IMR-90 (cell line): ENCODE results near the gene OR2V2. TPM values are rescaled to one million over a fixed set of nuclear protein-coding genes. Genes with fewer than 3 reads are reported as not detected.
A peak's percentile ranks its signal among the peaks of the same experiment; 100 is the strongest.

Experiments used
- ATAC-seq: fragments of 200-7000 bp; cut with Tn5 transposase; 2 replicates; pipeline ENCODE4 v1.9.1; 2020; ENCODE audit warnings: low read depth, mild to moderate bottlenecking, moderate library complexity
- BruUV-seq: library from RNA; stranded (reverse); fragments of 400-500 nt; replicated peaks from 2 replicates; lab custom pipeline; 2021; lab: Mats Ljungman, UMichigan
- CTCF ChIA-PET: fragments of 300-600 bp; formaldehyde crosslinking; extraction: SDS; loops from one replicate; lab custom pipeline; 2021; ENCODE audit warnings: antibody characterized with exemption; lab: Yijun Ruan, JAX
- POLR2A ChIA-PET: fragments of 300-600 bp; sonication (Branson Sonifier 250); formaldehyde crosslinking; loops from one replicate; lab custom pipeline; 2022; ENCODE audit warnings: antibody characterized with exemption; ENCODE audit not compliant: unreplicated experiment; lab: Charles Lee
- DNase-seq: peaks from one replicate; pipeline ENCODE4 v3.0.0; 2013
- H2AFZ ChIP-seq: replicated peaks from 2 replicates; pipeline ENCODE3; 2013; ENCODE audit warnings: low read length, mild to moderate bottlenecking; ENCODE audit not compliant: poor library complexity
- H2AK5ac ChIP-seq: 2 replicates; pipeline ENCODE4 v1.6.1; 2013; ENCODE audit warnings: low read depth, low read length, inconsistent platforms
- H2AK9ac ChIP-seq: replicated peaks from 2 replicates; pipeline ENCODE3; 2013; ENCODE audit warnings: mild to moderate bottlenecking, low read depth, low read length, moderate library complexity; ENCODE audit not compliant: poor library complexity
- H2BK120ac ChIP-seq: 2 replicates; pipeline ENCODE4 v1.6.1; 2013; ENCODE audit warnings: low read depth, low read length, inconsistent platforms
- H2BK15ac ChIP-seq: 3 replicates; pipeline ENCODE4 v1.6.1; 2013; ENCODE audit warnings: low read depth, low read length, inconsistent platforms
- H2BK20ac ChIP-seq: 2 replicates; pipeline ENCODE4 v1.6.1; 2013; ENCODE audit warnings: low read depth, mild to moderate bottlenecking, inconsistent platforms, low read length, moderate library complexity
- H2BK5ac ChIP-seq: 2 replicates; pipeline ENCODE4 v1.6.1; 2013; ENCODE audit warnings: mild to moderate bottlenecking, low read depth, low read length, inconsistent platforms; ENCODE audit not compliant: poor library complexity, severe bottlenecking
- H3K14ac ChIP-seq: replicated peaks from 2 replicates; pipeline ENCODE4 v1.6.1; 2013; ENCODE audit warnings: low read depth, low read length, inconsistent platforms
- H3K18ac ChIP-seq: 2 replicates; pipeline ENCODE4 v1.6.1; 2013; ENCODE audit warnings: low read depth, low read length, control low read depth
- H3K23ac ChIP-seq: 2 replicates; pipeline ENCODE4 v1.6.1; 2013; ENCODE audit warnings: low read depth, low read length, inconsistent platforms
- H3K27ac ChIP-seq: 2 replicates; pipeline ENCODE4 v1.5.1; 2013; ENCODE audit warnings: mild to moderate bottlenecking, control low read depth, low read length; ENCODE audit not compliant: insufficient read depth
- H3K27me3 ChIP-seq: 2 replicates; pipeline ENCODE4 v1.6.1; 2013; ENCODE audit warnings: low read length; ENCODE audit not compliant: control insufficient read depth, insufficient read depth
- H3K36me3 ChIP-seq: 2 replicates; pipeline ENCODE4 v1.6.1; 2013; ENCODE audit warnings: low read length, mixed read lengths; ENCODE audit not compliant: control insufficient read depth, insufficient read depth
- H3K4ac ChIP-seq: 2 replicates; pipeline ENCODE4 v1.6.1; 2013; ENCODE audit warnings: low read depth, low read length, inconsistent platforms
- H3K4me1 ChIP-seq: 2 replicates; pipeline ENCODE4 v1.6.1; 2013; ENCODE audit warnings: low read length, mixed read lengths; ENCODE audit not compliant: control insufficient read depth, insufficient read depth
- H3K4me2 ChIP-seq: 2 replicates; pipeline ENCODE4 v1.6.1; 2013; ENCODE audit warnings: low read depth, mild to moderate bottlenecking, control low read depth, low read length, moderate library complexity
- H3K4me3 ChIP-seq: 2 replicates; pipeline ENCODE4 v1.5.1; 2013; ENCODE audit warnings: low read depth, mild to moderate bottlenecking, control low read depth, low read length, moderate library complexity; ENCODE audit not compliant: insufficient read depth
- H3K56ac ChIP-seq: 2 replicates; pipeline ENCODE4 v1.6.1; 2013; ENCODE audit warnings: low read length, inconsistent platforms; ENCODE audit not compliant: insufficient read depth; ENCODE audit errors: extremely low read depth
- H3K79me1 ChIP-seq, 2 experiments: 2 replicates each; pipeline ENCODE4 v1.6.1; 2013; ENCODE audit warnings: low read length in 2 of 2, inconsistent platforms in 1 of 2, low read depth in 1 of 2
- H3K9ac ChIP-seq: 2 replicates; pipeline ENCODE4 v1.6.1; 2013; ENCODE audit warnings: low read depth, low read length, control low read depth
- H3K9me1 ChIP-seq: 2 replicates; pipeline ENCODE4 v1.6.1; 2013; ENCODE audit warnings: low read length, inconsistent platforms; ENCODE audit not compliant: insufficient read depth
- H3K9me3 ChIP-seq: 2 replicates; pipeline ENCODE4 v1.6.1; 2013; ENCODE audit warnings: low read length; ENCODE audit not compliant: control insufficient read depth, insufficient read depth
- H4K20me1 ChIP-seq: 2 replicates; pipeline ENCODE4 v1.6.1; 2013; ENCODE audit warnings: low read length, inconsistent platforms; ENCODE audit not compliant: insufficient read depth
- H4K5ac ChIP-seq: 2 replicates; pipeline ENCODE4 v1.6.1; 2013; ENCODE audit warnings: mild to moderate bottlenecking, low read depth, low read length, control low read depth
- H4K8ac ChIP-seq, 2 experiments: 2 replicates each; pipeline ENCODE4 v1.6.1; 2013; ENCODE audit warnings: low read depth in 2 of 2, low read length in 2 of 2, control low read depth in 1 of 2, inconsistent platforms in 1 of 2
- H4K91ac ChIP-seq: 2 replicates; pipeline ENCODE4 v1.6.1; 2013; ENCODE audit warnings: low read depth, low read length, inconsistent platforms; ENCODE audit not compliant: insufficient read depth
- BHLHE40 ChIP-seq: fragments of 150-350 bp; IDR thresholded peaks from 2 replicates; pipeline ENCODE4 v1.6.1; 2016; ENCODE audit warnings: mild to moderate bottlenecking, low read depth, low read length
- CEBPB ChIP-seq: IDR thresholded peaks from 2 replicates; pipeline ENCODE4 v1.6.1; 2012; ENCODE audit warnings: low read depth, low read length, improper control_type of control experiment
- CHD1 ChIP-seq: IDR thresholded peaks from 2 replicates; pipeline ENCODE4 v1.6.1; 2012; ENCODE audit warnings: low read depth, low read length, improper control_type of control experiment
- CTCF ChIP-seq: conservative IDR thresholded peaks from 2 replicates; pipeline ENCODE4 v1.5.1; 2012; ENCODE audit warnings: mild to moderate bottlenecking, low read depth, low read length, improper control_type of control experiment
- FOS ChIP-seq: fragments of 150-350 bp; IDR thresholded peaks from 2 replicates; pipeline ENCODE4 v1.6.1; 2016; ENCODE audit warnings: low read depth, low read length
- MAFK ChIP-seq: IDR thresholded peaks from 2 replicates; pipeline ENCODE4 v1.6.1; 2012; ENCODE audit warnings: low read depth, low read length, improper control_type of control experiment
- MAZ ChIP-seq: IDR thresholded peaks from 2 replicates; pipeline ENCODE4 v1.6.1; 2012; ENCODE audit warnings: low read depth, mild to moderate bottlenecking, low read length, improper control_type of control experiment, moderate library complexity, borderline replicate concordance
- MXI1 ChIP-seq: IDR thresholded peaks from 2 replicates; pipeline ENCODE4 v1.6.1; 2012; ENCODE audit warnings: low read depth, mild to moderate bottlenecking, low read length, moderate library complexity, borderline replicate concordance
- NFE2L2 ChIP-seq: fragments of 150-350 bp; IDR thresholded peaks from 2 replicates; pipeline ENCODE4 v1.6.1; 2016; ENCODE audit warnings: low read depth, mild to moderate bottlenecking, low read length
- POLR2A ChIP-seq: IDR thresholded peaks from 2 replicates; pipeline ENCODE4 v1.6.1; 2012; ENCODE audit warnings: mild to moderate bottlenecking, low read depth, low read length
- RAD21 ChIP-seq: IDR thresholded peaks from 2 replicates; pipeline ENCODE4 v1.6.1; 2012; ENCODE audit warnings: low read length, improper control_type of control experiment
- RCOR1 ChIP-seq: IDR thresholded peaks from 2 replicates; pipeline ENCODE4 v1.6.1; 2012; ENCODE audit warnings: mild to moderate bottlenecking, low read length, improper control_type of control experiment; ENCODE audit not compliant: insufficient replicate concordance
- RFX5 ChIP-seq: IDR thresholded peaks from 2 replicates; pipeline ENCODE4 v1.8.0; 2012; ENCODE audit warnings: low read depth, mild to moderate bottlenecking, low read length, moderate library complexity
- SMC3 ChIP-seq: fragments of 150-350 bp; IDR thresholded peaks from 2 replicates; pipeline ENCODE4 v1.6.1; 2016; ENCODE audit warnings: low read depth, mild to moderate bottlenecking, antibody characterized with exemption, low read length, moderate library complexity
- USF2 ChIP-seq: fragments of 150-350 bp; IDR thresholded peaks from 2 replicates; pipeline ENCODE4 v1.6.1; 2017; ENCODE audit warnings: mild to moderate bottlenecking, antibody characterized with exemption, low read length, low read depth
- WGBS, 2 experiments: methylation state at CpG; one replicate each; pipeline versions ENCODE4 v1.1.5 to v1.1.7; 2013; ENCODE audit warnings: missing lambda C conversion rate in 2 of 2; ENCODE audit not compliant: insufficient read length in 1 of 2; ENCODE audit errors: extremely low coverage in 2 of 2; 5-methylcytosine and 5-hydroxymethylcytosine counted together
- dilution Hi-C: fragments of 300-500 bp; cut with HindIII; formaldehyde crosslinking; loops from one replicate; pipeline ENCODE4 v1.14.3; 2018; ENCODE audit warnings: low sequenced_read_pairs; ENCODE audit not compliant: unreplicated experiment
- in situ Hi-C: fragments of 300-500 bp; cut with MboI; formaldehyde crosslinking; loops from 3 replicates; pipeline ENCODE4 v1.14.3; 2019; ENCODE audit warnings: low sequenced_read_pairs, inconsistent platforms, mixed read lengths
- intact Hi-C: fragments of 100-400 bp; cut with micrococcal nuclease; formaldehyde crosslinking; loops from 2 replicates; pipeline ENCODE4 v1.10.0; 2022
- polyA plus RNA-seq, 3 experiments: library from polyadenylated mRNA; depleted of rRNA; stranded (reverse); fragments of >200 nt; gene quantifications; 2 replicates each; pipeline ENCODE4 v1.2.3, GENCODE V29; 2012; ENCODE audit warnings: low replicate concordance in 1 of 3
- total RNA-seq: library from RNA; depleted of rRNA; stranded (reverse); fragments of >200 nt; gene quantifications from 2 replicates; pipeline ENCODE4 v1.2.3, GENCODE V29; 2012

OR2V2 gene
- total and polyA plus RNA-seq, 2 of the 4 experiments (the other 2 are of a cell fraction): not detected

- H2BK120ac ChIP-seq: no peak overlapping the region
- dilution Hi-C loops: no loop called here
- no peak overlapping the region for H4K91ac ChIP-seq
- peak overlapping the region; percentile 83 for H3K4me2 ChIP-seq
- 0 out of 2 replicates have a peak overlapping the region, but pooled peaks have one; percentile 1 for H3K23ac ChIP-seq
- H3K36me3 ChIP-seq: no peaks in the 10 kb centered on the region
- H3K79me1 ChIP-seq: no peaks in the 10 kb centered on the region
- H4K8ac ChIP-seq: no peak overlapping the region
- no peak overlapping the region for H2AK5ac ChIP-seq
- H2BK15ac ChIP-seq: no peak overlapping the region
- BruUV-seq: no TSS peak
- no peak overlapping the region for H3K27ac ChIP-seq
- H3K9me3 ChIP-seq: no peaks in the 10 kb centered on the region
- DNase-seq: peak; percentile 46
- no peaks in the 10 kb centered on the region; the same call in 1 of the 2 replicates for H3K9me1 ChIP-seq
- no peak overlapping the region for H2BK20ac ChIP-seq
- in situ Hi-C loops: no loop called here
- no peak for TF ChIP-seq USF2
- TF ChIP-seq NFE2L2: no peak
- TF ChIP-seq MAFK: no peak
- TF ChIP-seq RAD21: no peak
- TF ChIP-seq RCOR1: no peak
- no peak for TF ChIP-seq RFX5
- no peak for TF ChIP-seq MAZ
- no peak for TF ChIP-seq MXI1
- TF ChIP-seq POLR2A: no peak
- no peak for TF ChIP-seq CEBPB
- TF ChIP-seq SMC3: no peak
- TF ChIP-seq CHD1: no peak
- no peak for TF ChIP-seq CTCF
- TF ChIP-seq BHLHE40: no peak
- no peak for TF ChIP-seq FOS
- no peak overlapping the region for H3K18ac ChIP-seq
- POLR2A ChIA-PET: no interaction called here
- no peak overlapping the region for H3K4ac ChIP-seq
- no peak overlapping the region for H3K9ac ChIP-seq
- intact Hi-C loops: no loop called here
- H3K14ac ChIP-seq: no peak overlapping the region
- H3K27me3 ChIP-seq: peaks cover 21% of the 10 kb centered on the region
- no peak overlapping the region for H4K5ac ChIP-seq
- CTCF ChIA-PET: interaction anchor here (1.0 kb wide), 1 partner anchor 25 kb away, joined by 3 read pairs; no protein-coding TSS in a partner anchor
- no peak overlapping the region for H3K56ac ChIP-seq
- 2% methylated on average over 24 of the region's 47 CpGs; no CpG with 5 or more reads in 1 of the 2 experiments for WGBS, 2 experiments
- H4K20me1 ChIP-seq: no peaks in the 10 kb centered on the region
- peak overlapping the region; percentile 83 for H2AFZ ChIP-seq
- H2AK9ac ChIP-seq: peak overlapping the region; percentile 67
- no peaks in the 10 kb centered on the region for H3K4me1 ChIP-seq
- peak overlapping the region; percentile 40 for H3K4me3 ChIP-seq
- H2BK5ac ChIP-seq: no peak overlapping the region
- ATAC-seq: peak; percentile 87
These were observed 32.3 kb upstream of the OR2V2 start for GRCh38 chr5:181114844-181115778.
